ENCODE measurements around the gene CTPS2.
"Not testable (repeated sequence)": the region's sequence is repeated elsewhere in the genome, so short reads cannot be mapped to it uniquely, and the experiment has no call there.

The CTPS2 gene

GRCh38 chrX:16606142-16606720, 106.2 kb downstream of the CTPS2 start:
- DNase-seq (ENCODE audit: low read depth in 2 of 3, low spot score in 1 of 3): no peak

DNA sequence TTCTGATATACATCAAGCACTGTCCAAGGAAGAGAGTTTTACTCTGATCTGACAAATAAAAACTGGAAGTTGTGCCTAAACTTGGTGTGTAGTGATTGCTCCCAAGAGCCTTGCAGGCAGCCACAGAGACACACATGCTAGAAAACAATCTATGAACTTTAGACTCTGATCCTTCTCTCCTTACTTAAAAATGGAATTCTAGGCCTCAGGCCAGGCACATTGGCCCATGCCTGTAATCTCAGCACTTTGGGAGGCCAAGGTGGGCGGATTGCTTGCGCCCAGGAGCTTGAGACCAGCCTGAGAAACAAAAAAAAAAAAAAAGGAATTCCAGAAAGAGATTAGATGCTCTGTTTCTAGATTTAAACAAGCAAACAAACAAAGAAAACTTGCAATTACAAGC, 108.1 kb downstream of the CTPS2 start:
- no peak for DNase-seq (ENCODE audit: low read depth in 2 of 3, low spot score in 1 of 3)

- no peak for DNase-seq (ENCODE audit: low read depth in 2 of 3, low spot score in 1 of 3)
These were observed 108.6 kb downstream of the CTPS2 start for GRCh38 chrX:16603822-16604221.

DNA sequence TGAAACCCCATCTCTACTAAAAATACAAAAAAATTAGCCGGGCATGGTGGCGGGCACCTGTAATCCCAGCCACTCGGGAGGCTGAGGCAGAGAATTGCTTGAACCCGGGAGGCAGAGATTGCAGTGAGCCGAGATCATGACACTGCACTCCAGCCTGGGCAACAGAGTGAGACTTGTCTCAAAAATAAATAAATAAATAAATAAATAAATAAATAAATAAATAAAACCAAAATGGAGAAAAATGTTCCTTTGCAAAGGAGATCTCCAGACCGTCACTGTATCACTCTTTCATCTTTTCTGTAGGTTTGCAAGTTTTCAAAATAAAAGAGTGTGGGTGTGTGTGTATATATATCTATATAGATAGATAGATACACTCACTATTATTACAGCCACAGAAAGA, 109.2 kb downstream of the CTPS2 start:
- DNase-seq (ENCODE audit: low read depth in 2 of 3, low spot score in 1 of 3): not testable (repeated sequence)

- no peak for DNase-seq (ENCODE audit: low read depth in 2 of 3, low spot score in 1 of 3)
These were observed 110.6 kb downstream of the CTPS2 start for GRCh38 chrX:16601885-16602284.

- no peak for DNase-seq (ENCODE audit: low read depth in 2 of 3, low spot score in 1 of 3)
These were observed 118.0 kb downstream of the CTPS2 start for GRCh38 chrX:16594490-16594889.

DNA sequence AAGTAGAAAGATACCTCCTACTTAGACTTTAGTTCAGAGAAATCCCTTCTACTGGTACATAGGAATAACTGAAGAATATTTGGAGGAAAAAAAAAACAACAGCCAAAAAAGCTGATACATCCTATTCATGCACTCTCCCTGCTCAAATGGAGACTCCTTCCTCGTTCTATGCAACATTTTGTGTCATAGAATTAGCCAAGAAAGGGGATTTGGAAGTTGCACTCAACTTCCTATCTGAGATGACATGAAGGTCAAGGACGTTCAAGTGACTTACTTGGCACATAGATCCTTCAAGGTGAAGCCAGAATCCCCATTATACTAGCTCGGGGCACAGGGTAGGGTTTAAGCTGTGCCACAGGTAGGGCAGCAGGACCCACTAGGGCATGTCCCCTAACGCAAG, 118.7 kb downstream of the CTPS2 start:
- DNase-seq (ENCODE audit: low read depth in 2 of 3, low spot score in 1 of 3): no peak

DNA sequence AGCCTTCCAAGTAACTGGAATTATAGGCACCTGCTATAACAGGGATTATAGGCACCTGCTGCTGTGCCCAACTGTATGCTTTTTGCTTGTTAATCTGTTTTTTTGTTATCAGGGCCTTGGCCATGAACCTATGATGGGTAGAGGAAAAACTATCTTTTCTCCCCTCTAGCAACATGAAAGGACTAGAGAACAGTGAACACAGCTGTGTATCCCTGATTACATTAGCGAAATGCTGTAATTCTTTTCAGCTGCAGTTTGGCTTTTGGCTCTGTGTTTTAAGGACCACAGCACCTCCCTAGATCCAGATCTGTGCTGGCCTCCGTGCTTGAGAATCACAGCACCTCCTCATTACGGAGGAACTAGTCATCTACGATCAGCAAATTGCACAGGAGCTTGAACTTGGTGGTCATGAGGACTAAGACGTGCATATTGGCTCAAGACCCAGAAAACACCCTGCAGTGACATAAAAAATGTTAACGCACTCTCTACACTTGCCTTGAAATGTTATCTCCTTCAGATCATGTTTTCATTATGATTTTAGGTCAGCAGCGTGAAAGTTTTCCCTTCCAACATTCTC, 120.2 kb downstream of the CTPS2 start:
- DNase-seq (ENCODE audit: low read depth in 2 of 3, low spot score in 1 of 3): no peak

DNA sequence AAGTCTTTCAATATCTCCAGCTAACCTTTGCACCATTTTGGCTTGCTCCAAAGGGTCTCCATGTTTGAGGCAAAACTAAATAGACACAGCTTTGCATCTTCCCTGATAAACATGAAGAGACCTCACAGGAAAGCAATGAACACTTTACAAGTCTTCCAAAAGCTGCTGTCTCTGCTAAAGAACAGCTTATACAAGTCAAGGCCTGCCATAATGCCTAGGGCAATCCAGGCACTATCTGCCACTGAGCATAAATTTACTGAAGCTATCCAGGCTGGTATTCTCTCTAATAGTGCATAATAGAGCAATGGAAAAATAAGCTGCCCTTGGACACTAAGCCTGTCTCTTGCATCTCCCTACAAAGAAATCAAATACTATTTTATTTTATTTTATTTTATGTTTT, 122.6 kb downstream of the CTPS2 start:
- DNase-seq (ENCODE audit: low read depth in 2 of 3, low spot score in 1 of 3): no peak

DNA sequence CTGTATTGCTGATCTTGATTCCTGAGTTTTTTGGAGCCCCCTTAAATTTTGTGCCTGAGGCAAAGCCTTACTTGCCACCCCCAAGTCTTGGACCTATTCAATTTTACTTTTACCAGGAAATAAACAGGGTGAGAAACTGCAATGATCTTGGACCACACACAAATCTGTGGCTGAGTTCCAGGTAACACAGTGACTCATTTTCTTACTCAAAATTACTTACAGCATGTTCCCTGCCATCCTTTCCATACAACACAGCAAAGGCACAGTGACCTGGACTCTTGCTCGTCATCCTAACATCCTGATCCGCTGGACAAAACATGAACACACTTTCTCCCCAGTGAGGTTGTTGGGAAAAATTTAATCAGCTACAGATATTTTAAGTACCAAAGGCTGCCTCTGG, 123.3 kb downstream of the CTPS2 start:
- no peak for DNase-seq (ENCODE audit: low read depth in 2 of 3, low spot score in 1 of 3)

- DNase-seq (ENCODE audit: low read depth in 2 of 3, low spot score in 1 of 3): no peak
These were observed 124.2 kb downstream of the CTPS2 start for GRCh38 chrX:16588266-16588665.

DNA sequence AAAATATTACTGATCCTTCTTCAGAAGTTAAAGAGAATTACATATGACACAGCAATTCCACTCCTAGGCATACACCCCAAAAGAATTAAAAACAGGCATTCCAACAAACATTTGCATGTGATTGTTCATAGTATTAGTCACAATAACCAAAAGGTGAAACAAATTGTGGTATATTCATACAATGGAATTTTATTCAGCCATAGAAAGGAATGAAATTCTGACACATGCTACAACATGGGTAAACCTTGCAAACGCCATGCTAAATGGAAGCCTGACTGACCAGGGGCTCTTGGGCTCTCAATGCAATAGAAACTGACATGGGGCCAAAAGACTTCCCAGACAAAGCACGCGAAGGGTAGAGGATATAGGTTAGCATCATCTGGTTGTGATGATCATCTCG, 124.6 kb downstream of the CTPS2 start:
- no peak for DNase-seq (ENCODE audit: low read depth in 2 of 3, low spot score in 1 of 3)

- no peak for DNase-seq (ENCODE audit: low read depth in 2 of 3, low spot score in 1 of 3)
These were observed 125.9 kb downstream of the CTPS2 start for GRCh38 chrX:16586377-16587112.

GRCh38 chrX:16585486-16586376, 126.7 kb downstream of the CTPS2 start:
- no peak for DNase-seq (ENCODE audit: low read depth in 2 of 3, low spot score in 1 of 3)

DNA sequence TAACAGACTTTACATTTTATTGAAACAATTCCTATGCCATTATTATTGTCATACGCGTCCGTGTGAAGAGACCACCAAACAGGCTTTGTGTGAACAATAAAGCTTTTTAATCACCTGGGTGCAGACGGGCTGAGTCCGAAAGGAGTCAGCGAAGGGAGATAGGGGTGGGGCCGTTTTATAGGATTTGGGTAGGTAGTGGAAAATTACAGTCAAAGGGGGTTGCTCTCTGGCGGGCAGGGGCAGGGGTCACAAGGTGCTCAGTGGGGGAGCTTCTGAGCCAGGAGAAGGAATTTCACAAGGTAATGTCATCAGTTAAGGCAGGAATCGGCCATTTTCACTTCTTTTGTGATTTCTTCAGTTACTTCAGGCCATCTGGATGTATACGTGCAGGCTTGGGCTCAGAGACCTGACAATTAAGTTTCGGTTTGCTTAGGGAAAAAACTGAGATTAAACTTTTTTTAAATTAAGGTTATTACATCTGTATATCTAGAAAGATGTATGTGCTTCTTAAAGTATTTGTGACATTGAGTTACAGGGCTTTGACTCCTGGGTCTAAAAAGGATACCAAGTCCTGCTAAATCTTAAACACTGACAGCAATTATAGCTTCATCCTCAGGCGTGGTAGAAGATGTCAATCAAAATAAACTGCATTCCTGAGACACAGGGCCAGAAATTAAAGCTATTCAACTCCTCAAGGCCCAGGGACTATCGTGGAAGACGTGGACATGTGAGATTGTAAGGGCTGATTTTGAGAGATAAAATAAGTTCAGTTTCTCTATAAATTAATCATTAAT, 132.3 kb downstream of the CTPS2 start:
- DNase-seq (ENCODE audit: low read depth in 2 of 3, low spot score in 1 of 3): not testable (repeated sequence)

- DNase-seq (ENCODE audit: low read depth in 2 of 3, low spot score in 1 of 3): no peak
These were observed 133.0 kb downstream of the CTPS2 start for GRCh38 chrX:16579517-16579916.

GRCh38 chrX:16578218-16578617, 134.3 kb downstream of the CTPS2 start:
- no peak for DNase-seq (ENCODE audit: low read depth in 2 of 3, low spot score in 1 of 3)

GRCh38 chrX:16577483-16578029, 134.9 kb downstream of the CTPS2 start:
- no peak for DNase-seq (ENCODE audit: low read depth in 2 of 3, low spot score in 1 of 3)

DNA sequence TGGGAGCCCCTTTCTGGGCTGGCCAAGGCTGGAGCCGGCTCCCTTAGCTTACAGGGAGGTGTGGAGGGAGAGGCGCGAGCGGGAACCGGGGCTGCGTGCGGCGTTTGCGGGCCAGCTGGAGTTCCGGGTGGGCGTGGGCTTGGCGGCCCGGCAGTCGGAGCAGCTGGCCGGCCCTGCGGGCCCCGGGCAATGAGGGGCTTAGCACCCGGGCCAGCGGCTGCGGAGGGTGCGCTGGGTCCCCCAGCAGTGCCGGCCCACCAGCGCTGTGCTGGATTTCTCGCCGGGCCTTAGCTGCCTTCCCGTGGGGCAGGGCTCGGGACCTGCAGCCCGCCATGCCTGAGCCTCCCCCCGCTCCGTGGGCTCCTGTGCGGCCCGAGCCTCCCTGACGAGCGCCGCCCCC, 137.1 kb downstream of the CTPS2 start:
- DNase-seq (ENCODE audit: low read depth in 2 of 3, low spot score in 1 of 3): not testable (repeated sequence)

DNA sequence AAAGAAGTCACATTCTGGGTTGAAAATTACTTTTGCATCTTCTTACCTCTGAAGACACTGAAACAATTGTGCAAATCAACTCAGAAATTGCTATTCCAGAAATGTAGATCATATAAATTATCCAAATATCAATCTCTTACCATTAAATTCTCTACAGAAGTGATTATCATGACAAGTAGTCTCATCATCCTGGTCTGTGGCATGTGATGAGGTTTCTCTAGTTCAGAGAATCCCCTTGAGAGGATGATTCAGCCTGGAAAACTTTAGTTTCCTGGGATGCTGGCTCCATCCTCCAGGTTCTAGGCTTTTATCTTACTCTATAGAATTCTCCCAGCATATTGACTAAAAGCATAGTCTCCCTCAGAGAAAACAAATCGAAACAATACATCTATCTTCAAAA, 138.7 kb downstream of the CTPS2 start:
- DNase-seq (ENCODE audit: low read depth in 2 of 3, low spot score in 1 of 3): no peak

DNA sequence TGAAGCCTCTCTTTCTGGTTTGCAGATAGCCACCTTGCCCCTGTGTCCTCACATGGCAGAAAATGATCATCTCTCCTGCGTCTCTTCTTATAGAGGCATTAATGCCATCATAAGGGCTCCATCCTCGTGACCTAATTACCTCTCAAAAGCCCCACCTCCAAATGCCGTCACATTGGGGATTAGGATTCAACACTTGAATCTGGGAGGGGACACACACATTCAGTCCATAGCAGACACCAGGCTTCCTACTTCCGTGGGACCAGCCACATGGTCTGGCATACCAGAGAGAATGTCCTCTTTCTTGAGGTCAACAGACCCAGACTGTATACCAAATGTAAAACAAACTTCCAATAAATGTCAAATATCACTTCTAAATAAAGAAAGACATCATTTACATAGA, 144.8 kb downstream of the CTPS2 start:
- no peak for DNase-seq (ENCODE audit: low read depth in 2 of 3, low spot score in 1 of 3)

Measured in stimulated activated CD4-positive, alpha-beta T cell treated with anti-CD3 and anti-CD28 coated beads, Interleukin-12 subunit alpha, Interleukin-12 subunit beta, amount 100 ng/mL, for 48 hours (primary cell).